GM12878 (cell line): ENCODE results near the gene RACK1. TPM values are rescaled to one million over a fixed set of nuclear protein-coding genes. Genes with fewer than 3 reads are reported as not detected.

ENCODE experiments used
- ATAC-seq: fragments of 200-7000 bp; cut with Tn5 transposase; 3 replicates; pipeline ENCODE4 v1.9.1; 2020; ENCODE audit warnings: mild to moderate bottlenecking, moderate library complexity
- BruUV-seq: library from RNA; stranded (reverse); fragments of 400-500 nt; replicated peaks from 2 replicates; lab custom pipeline; 2021; lab: Mats Ljungman, UMichigan
- CTCF ChIA-PET: fragments of 300-600 bp; sonication (Branson Sonifier 250); formaldehyde crosslinking; extraction: SDS; loops from one replicate; lab custom pipeline; 2021; ENCODE audit warnings: inconsistent platforms; lab: Yijun Ruan, JAX
- POLR2A ChIA-PET: fragments of 350-600 bp; formaldehyde crosslinking; extraction: SDS; loops from one replicate; lab custom pipeline; 2021; ENCODE audit warnings: inconsistent platforms; lab: Charles Lee
- RAD21 ChIA-PET: fragments of 300-600 bp; sonication (Branson Sonifier 250); formaldehyde crosslinking; loops from one replicate; lab custom pipeline; 2023; ENCODE audit warnings: antibody characterized with exemption; ENCODE audit not compliant: unreplicated experiment; lab: Charles Lee
- SMC1A ChIA-PET: fragments of 300-600 bp; sonication (Branson Sonifier 250); formaldehyde crosslinking; loops from one replicate; lab custom pipeline; 2023; ENCODE audit not compliant: unreplicated experiment, uncharacterized antibody; lab: Charles Lee
- DNase-seq: peaks from one replicate; pipeline ENCODE4 v3.0.0-alpha.2; 2011; ENCODE audit warnings: low read depth, low spot score
- FAIRE-seq: peaks from 3 replicates; lab custom pipeline; 2011; peaks lifted over from hg19 to GRCh38; lab: Jason Lieb, UNC
- H2AFZ ChIP-seq: 2 replicates; pipeline ENCODE4 v1.6.0; 2011; ENCODE audit warnings: low read depth, low read length, control low read depth; ENCODE audit not compliant: control insufficient read depth
- H3K27ac ChIP-seq: 2 replicates; pipeline ENCODE4 v1.5.1; 2011; ENCODE audit warnings: control low read depth; ENCODE audit not compliant: control insufficient read depth, insufficient read depth
- H3K27me3 ChIP-seq, 2 experiments: replicated peaks in 1 of 2; 2 replicates each; pipeline versions ENCODE4 v1.6.0 to v1.6.1; 2011; ENCODE audit warnings: low read length in 1 of 2; ENCODE audit not compliant: control insufficient read depth in 2 of 2, insufficient read depth in 2 of 2
- H3K36me3 ChIP-seq, 2 experiments: 2 replicates each; pipeline ENCODE4 v1.5.1; 2011; ENCODE audit warnings: low read length in 1 of 2; ENCODE audit not compliant: control insufficient read depth in 2 of 2, insufficient read depth in 2 of 2
- H3K4me1 ChIP-seq: 2 replicates; pipeline ENCODE4 v1.6.1; 2011; ENCODE audit warnings: mild to moderate bottlenecking, low read length, moderate library complexity, mixed read lengths; ENCODE audit not compliant: control insufficient read depth, insufficient read depth
- H3K4me2 ChIP-seq: 2 replicates; pipeline ENCODE4 v1.6.0; 2011; ENCODE audit warnings: control low read depth; ENCODE audit not compliant: control insufficient read depth, insufficient read depth
- H3K4me3 ChIP-seq: fragments of 200-600 bp; sonication (generic); 2 replicates; pipeline ENCODE4 v1.5.1; 2016
- H3K79me2 ChIP-seq: 2 replicates; pipeline ENCODE4 v1.6.0; 2011; ENCODE audit warnings: low read length; ENCODE audit not compliant: control insufficient read depth, insufficient read depth
- H3K9ac ChIP-seq: 2 replicates; pipeline ENCODE4 v1.8.0; 2011; ENCODE audit warnings: low read length, control low read depth, mixed read lengths; ENCODE audit not compliant: control insufficient read depth, insufficient read depth
- H3K9me3 ChIP-seq: replicated peaks from 3 replicates; pipeline ENCODE4 v1.5.1; 2011; ENCODE audit warnings: mild to moderate bottlenecking, low read length; ENCODE audit not compliant: control insufficient read depth, insufficient read depth
- H4K20me1 ChIP-seq: 2 replicates; pipeline ENCODE4 v1.6.0; 2011; ENCODE audit not compliant: control insufficient read depth, insufficient read depth
- BHLHE40 ChIP-seq, 2 experiments: fragments of 450-650 bp in 1 of 2; IDR thresholded peaks; 2 replicates each; pipeline ENCODE4 v1.6.1; 2011 to 2017; ENCODE audit warnings: low read depth in 2 of 2, borderline replicate concordance in 1 of 2, improper control_type of control experiment in 1 of 2, low read length in 1 of 2, mild to moderate bottlenecking in 1 of 2
- EZH2 ChIP-seq: IDR thresholded peaks from 2 replicates; pipeline ENCODE4 v1.6.1; 2012; ENCODE audit warnings: low read depth, mild to moderate bottlenecking, control low read depth, inconsistent platforms, low read length, borderline replicate concordance; ENCODE audit not compliant: control insufficient read depth
- HDAC6 ChIP-seq: fragments of 200-600 bp; sonication (generic); IDR thresholded peaks from one replicate; pipeline ENCODE4 v1.8.0; 2017; ENCODE audit warnings: antibody characterized with exemption; ENCODE audit not compliant: unreplicated experiment
- LARP7 ChIP-seq: fragments of 450-650 bp; IDR thresholded peaks from 2 replicates; pipeline ENCODE4 v1.6.1; 2017; ENCODE audit warnings: mild to moderate bottlenecking
- MXI1 ChIP-seq: fragments of 150-350 bp; IDR thresholded peaks from 2 replicates; pipeline ENCODE4 v1.6.1; 2011; ENCODE audit warnings: low read depth, mild to moderate bottlenecking, inconsistent platforms, low read length, improper control_type of control experiment
- NFYB ChIP-seq: IDR thresholded peaks from 2 replicates; pipeline ENCODE4 v1.6.1; 2011; ENCODE audit warnings: low read depth, mild to moderate bottlenecking, low read length, improper control_type of control experiment, moderate library complexity; ENCODE audit not compliant: insufficient read depth
- NKRF ChIP-seq: fragments of 450-650 bp; conservative IDR thresholded peaks from 2 replicates; pipeline ENCODE4 v1.6.1; 2017; ENCODE audit warnings: mild to moderate bottlenecking, moderate library complexity
- PBX3 ChIP-seq: IDR thresholded peaks from 2 replicates; pipeline ENCODE4 v1.6.1; 2011; ENCODE audit warnings: mild to moderate bottlenecking, low read depth, low read length, moderate library complexity; ENCODE audit not compliant: insufficient replicate concordance
- RB1 ChIP-seq: fragments of 450-650 bp; formaldehyde crosslinking; IDR thresholded peaks from 2 replicates; pipeline ENCODE4 v1.6.1; 2017; ENCODE audit warnings: mild to moderate bottlenecking, borderline replicate concordance
- SIN3A ChIP-seq: IDR thresholded peaks from 2 replicates; pipeline ENCODE4 v1.6.1; 2012; ENCODE audit warnings: low read depth, low read length, improper control_type of control experiment
- SREBF1 ChIP-seq: IDR thresholded peaks from 2 replicates; pipeline ENCODE4 v1.6.1; 2012; ENCODE audit warnings: mild to moderate bottlenecking, low read length
- TARDBP ChIP-seq: IDR thresholded peaks from 2 replicates; pipeline ENCODE4 v1.6.1; 2016; ENCODE audit warnings: borderline replicate concordance
- YY1 ChIP-seq: IDR thresholded peaks from 2 replicates; pipeline ENCODE4 v1.6.1; 2011; ENCODE audit warnings: low read depth, mild to moderate bottlenecking, low read length
- WGBS: methylation state at CpG from one replicate; pipeline ENCODE4 v1.1.6; 2016; ENCODE audit warnings: low lambda C conversion rate; ENCODE audit not compliant: insufficient replicate concordance, insufficient coverage; ENCODE audit errors: missing lambda C conversion rate; 5-methylcytosine and 5-hydroxymethylcytosine counted together
- in situ Hi-C: fragments of 300-500 bp; cut with MboI; formaldehyde crosslinking; loops from 9 replicates; pipeline ENCODE4 v1.14.3; 2018; ENCODE audit warnings: mixed read lengths
- intact Hi-C: fragments of 100-400 bp; cut with micrococcal nuclease; formaldehyde crosslinking; loops from one replicate; pipeline ENCODE4 v1.14.2; 2022; ENCODE audit not compliant: unreplicated experiment
- polyA plus RNA-seq, 11 experiments: library from polyadenylated mRNA; depleted of rRNA in 4 of 11; unstranded in 6 of 11; stranded (reverse) in 5 of 11; fragments of >200 nt; fragmentation: Nextera tagmentation in 4 of 11; fragmentation: Illumina TruSeq in 1 of 11; extraction: Ambion mirVana in 4 of 11; extraction: Trizol in 1 of 11; gene quantifications; 1 replicate in 1 of 11; 2 replicates in 10 of 11; pipeline versions ENCODE4 v1.2.1 to v1.2.3, GENCODE V29; 2011 to 2016; ENCODE audit warnings: inconsistent platforms in 2 of 11, missing spikeins in 2 of 11, low read depth in 1 of 11
- total RNA-seq, 4 experiments: library from RNA; depleted of rRNA in 3 of 4; stranded (reverse); fragments of >200 nt in 3 of 4; fragmentation: Illumina TruSeq in 1 of 4; extraction: Trizol in 1 of 4; gene quantifications; 2 replicates each; pipeline versions ENCODE4 v1.2.1 to v1.2.3, GENCODE V29; 2013 to 2021

The RACK1 gene
- total and polyA plus RNA-seq, 10 of the 15 experiments (the other 5 are each of a cell fraction or from before 2014, with no cell fraction given) = 1,365 to 6,584 (median 4,167) TPM

GRCh38 chr5:181205761-181206649, 37.7 kb downstream of the RACK1 start (continued):
- 0 out of 2 replicates have a peak, but pooled peaks have one; percentile 14 for TF ChIP-seq EZH2

- WGBS = 3% methylated on average over 57 of the region's 94 CpGs
- BruUV-seq = no TSS peak
- H3K4me1 ChIP-seq = peaks cover 14% of the 10 kb centered on the region
- no peak within 1 kb of the TSS for H3K27ac ChIP-seq
- DNase-seq (no peak), ATAC-seq (peak; percentile 45), FAIRE-seq (no peak)
- in situ Hi-C loops = no loop called here
- H2AFZ ChIP-seq = peak within 1 kb of the TSS; percentile 41
- ChIA-PET POLR2A (interaction anchor here (1.0 to 1.9 kb wide), 2 partner anchors 13 to 16 kb away, joined by 4 to 8 read pairs; no protein-coding TSS in a partner anchor), RAD21 (interaction anchor here (1.6 to 5.0 kb wide), 2 partner anchors 14 to 20 kb away, joined by 5 to 72 read pairs; no protein-coding TSS in a partner anchor), SMC1A (interaction anchor here (1.6 to 6.5 kb wide), 4 partner anchors 12 to 20 kb away, joined by 4 to 40 read pairs (median 20); partner anchors contain the start of gene TRIM41), CTCF (interaction anchor here (0.6 to 8.2 kb wide), 2 partner anchors 14 to 20 kb away, joined by 3 to 96 read pairs; no protein-coding TSS in a partner anchor)
- H3K27me3 ChIP-seq = peaks cover 4 to 8% of the 10 kb centered on the region in 2 experiments; a peak in 3 of 4 replicates
- peak within 1 kb of the TSS; percentile 83 for H3K4me2 ChIP-seq
- intact Hi-C loops = no loop called here
- H3K9ac ChIP-seq = peak within 1 kb of the TSS; percentile 0; the same call in 1 of the 2 replicates
- H4K20me1 ChIP-seq = no peaks in the 10 kb centered on the region
- H3K9me3 ChIP-seq = no peaks in the 10 kb centered on the region
- H3K36me3 ChIP-seq = no peaks in the 10 kb centered on the region
- no peaks in the 10 kb centered on the region for H3K79me2 ChIP-seq
- H3K4me3 ChIP-seq = peak within 1 kb of the TSS; percentile 70
- TF ChIP-seq LARP7 (peak; percentile 88), HDAC6 (peak; percentile 89), TARDBP (no peak), SREBF1 (no peak), SIN3A (no peak), NFYB (no peak), PBX3 (no peak), NKRF (peak; percentile 47; the same call in 1 of the 2 replicates), BHLHE40 (IDR thresholded peaks at IDR 0.05; ENCODE audit: borderline replicate concordance in 1 of 2, low read depth in 2 of 2, low read length in 1 of 2) (peak in 1 of 2 experiments; percentile 34; a peak in 1 of 4 replicates), MXI1 (no peak), YY1 (0 out of 2 replicates have a peak, but pooled peaks have one; percentile 23), RB1 (0 out of 2 replicates have a peak, but pooled peaks have one; percentile 31)
These were observed 38.6 kb downstream of the RACK1 start, which contains the start of gene TRIM7 for GRCh38 chr5:181204826-181205760. Gene TRIM7 (minus strand): TSS chr5:181205196. CDS start chr5:181205110, 86 bp downstream.
